HG03442 (cell line): ENCODE data around the gene SEH1L.
"Not testable (repeated sequence)": the region's sequence is repeated elsewhere in the genome, so short reads cannot be mapped to it uniquely, and the experiment has no call there.

Experiments
- ATAC-seq: cut with Tn5 transposase; IDR thresholded peaks from one replicate; pipeline ENCODE4 v1.9.1; 2021; ENCODE audit warnings: mild to moderate bottlenecking, moderate library complexity; ENCODE audit not compliant: unreplicated experiment

The SEH1L gene

GRCh38 chr18:12939162-12939561, 8.6 kb upstream of the SEH1L start:
- ATAC-seq: no peak

GRCh38 chr18:12943215-12943614, 4.6 kb upstream of the SEH1L start:
- no peak for ATAC-seq

- no peak for ATAC-seq
Measured at GRCh38 chr18:12944709-12945108, 3.1 kb upstream of the SEH1L start.

GRCh38 chr18:12946549-12947284, 1.1 kb upstream of the SEH1L start:
- no peak for ATAC-seq

GRCh38 chr18:12948050-12948804, 416 bp downstream of the SEH1L start:
- ATAC-seq: peak; percentile 62

- ATAC-seq: no peak
Measured at GRCh38 chr18:12958478-12958877, 10.7 kb downstream of the SEH1L start.

- no peak for ATAC-seq
Measured at GRCh38 chr18:12960395-12960794, 12.6 kb downstream of the SEH1L start.

GRCh38 chr18:12960853-12961397, 13.1 kb downstream of the SEH1L start:
- ATAC-seq: no peak

GRCh38 chr18:12963069-12963468, 15.3 kb downstream of the SEH1L start:
- no peak for ATAC-seq

GRCh38 chr18:12968115-12968514, 20.3 kb downstream of the SEH1L start:
- ATAC-seq: no peak

- ATAC-seq: no peak
Measured at GRCh38 chr18:12968619-12969018, 20.8 kb downstream of the SEH1L start.

- no peak for ATAC-seq
Measured at GRCh38 chr18:12973562-12974213, 25.9 kb downstream of the SEH1L start.

GRCh38 chr18:12975488-12975887, 27.7 kb downstream of the SEH1L start:
- ATAC-seq: no peak

- ATAC-seq: no peak
Measured at GRCh38 chr18:12976305-12976704, 28.5 kb downstream of the SEH1L start.

- not testable (repeated sequence) for ATAC-seq
Measured at GRCh38 chr18:12980065-12980464, 32.3 kb downstream of the SEH1L start.

- ATAC-seq: no peak
Measured at GRCh38 chr18:12989397-12990122, 41.7 kb downstream of the SEH1L start.

- ATAC-seq: no peak
Measured at GRCh38 chr18:12990123-12990475, 42.3 kb downstream of the SEH1L start.

GRCh38 chr18:12990641-12990966, 42.8 kb downstream of the SEH1L start:
- no peak for ATAC-seq

GRCh38 chr18:12990967-12991820, 43.4 kb downstream of the SEH1L start, which contains the start of gene CEP192:
TSS of gene CEP192 (plus strand) at chr18:12991362. CDS start at chr18:12999425, 8,063 bp downstream.
- peak; percentile 83 for ATAC-seq

- no peak for ATAC-seq
Measured at GRCh38 chr18:12991821-12992179, 44.0 kb downstream of the SEH1L start.
